Activated T-helper 1 cell treated with Interleukin-2 at 50 U/mL for 16 hours (primary cell): Measurements from ENCODE around the gene FUNDC1.

Source experiments
- DNase-seq: peaks from one replicate; pipeline ENCODE4 v3.0.0-alpha.2; 2020; ENCODE audit warnings: low read depth

Gene FUNDC1

GRCh38 chrX:44480591-44480990 lies 62.1 kb downstream of the FUNDC1 start:
- DNase-seq = no peak

GRCh38 chrX:44474410-44474809 lies 68.2 kb downstream of the FUNDC1 start:
- DNase-seq = no peak
